Subcutaneous adipose tissue (tissue), 4 donors: Measurements from ENCODE around the gene SLC16A10. TPM values are rescaled to one million over a fixed set of nuclear protein-coding genes. Genes with fewer than 3 reads are reported as not detected.

Source experiments
- CTCF ChIP-seq: fragments of 450-650 bp; IDR thresholded peaks from one replicate; pipeline ENCODE4 v1.5.1; 2016; ENCODE audit warnings: low read depth, mild to moderate bottlenecking, control low read depth, antibody characterized with exemption, moderate library complexity
- total RNA-seq, 4 donors: library from RNA; depleted of rRNA; stranded (reverse); fragments of >200 nt; gene quantifications; one replicate each; pipeline ENCODE4 v1.1.0, GENCODE V29; 2016

SLC16A10 gene
- total RNA-seq, 4 donors from 2014 or later, result 2.9 to 54.6 (median 5.8) TPM

GRCh38 chr6:111057074-111057752 is 30.1 kb upstream of the SLC16A10 start:
- no peak for TF ChIP-seq CTCF

- no peak for TF ChIP-seq CTCF
These were observed 25.8 kb upstream of the SLC16A10 start for GRCh38 chr6:111061508-111061907.

- no peak for TF ChIP-seq CTCF
These were observed 19.0 kb upstream of the SLC16A10 start for GRCh38 chr6:111068109-111068865.

DNA sequence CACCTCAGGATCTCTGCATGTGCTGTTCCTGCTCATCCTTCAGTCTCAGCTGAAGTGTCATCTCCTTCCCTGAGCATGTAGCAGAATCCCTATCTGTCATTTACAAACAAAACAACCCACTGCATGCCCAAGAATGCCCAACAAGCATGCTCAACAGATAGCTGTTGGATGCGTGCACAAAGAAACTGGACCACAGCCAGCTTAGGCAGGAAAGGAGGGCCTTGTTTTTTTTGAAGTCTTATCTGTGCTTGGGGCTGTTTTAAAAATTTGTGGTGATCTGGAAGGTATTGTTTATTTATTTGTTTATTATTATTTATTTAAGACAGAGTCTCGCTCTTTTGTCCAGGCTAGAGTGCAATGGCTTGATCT is 18.5 kb upstream of the SLC16A10 start:
- no peak for TF ChIP-seq CTCF

DNA sequence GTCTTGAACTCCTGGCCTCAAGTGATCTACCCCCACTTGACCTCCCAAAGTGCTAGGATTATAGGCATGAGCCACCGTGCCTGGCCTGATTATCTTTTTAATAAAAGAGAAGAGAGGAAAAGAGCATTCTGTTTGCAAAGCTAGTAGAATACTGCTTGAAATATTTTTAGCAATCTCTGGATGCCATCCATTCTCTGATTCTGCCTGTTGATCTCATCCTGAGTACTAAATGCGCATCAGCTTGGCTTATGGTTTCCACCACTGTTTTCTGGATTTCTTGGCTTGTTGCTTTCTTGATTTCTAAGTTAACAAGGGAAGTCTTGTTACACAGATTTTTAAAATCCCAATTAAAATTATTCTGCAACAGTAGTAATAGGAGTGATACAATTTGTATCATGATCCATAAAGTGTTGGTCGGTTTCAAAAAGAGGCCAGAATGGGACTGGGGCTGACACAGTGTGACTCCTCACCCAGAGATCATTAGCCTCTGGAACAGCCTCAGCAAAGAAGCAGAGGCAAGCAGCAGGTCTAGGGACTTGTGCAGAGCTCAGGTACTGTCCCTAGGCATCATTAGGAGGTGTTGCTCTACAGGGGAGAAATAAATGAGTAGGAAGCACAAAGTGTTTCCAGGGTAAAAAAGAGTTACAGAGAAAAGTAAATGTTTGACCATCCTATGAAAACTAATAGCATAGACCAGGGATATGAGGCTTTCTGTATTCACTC is 17.8 kb upstream of the SLC16A10 start:
- TF ChIP-seq CTCF, result no peak

- TF ChIP-seq CTCF, result no peak
These were observed 16.9 kb upstream of the SLC16A10 start for GRCh38 chr6:111070105-111071005.
